22Rv1 (cell line): ENCODE results near the gene CTU2.

ENCODE experiments used
- ZFX ChIP-seq: fragments of 450-650 bp; IDR thresholded peaks from 2 replicates; pipeline ENCODE4 v1.6.1; 2017; ENCODE audit warnings: antibody characterized with exemption, borderline replicate concordance
- TF ChIP-seq, protein P1 (sequence below): fragments of 450-650 bp; IDR thresholded peaks from 2 replicates; pipeline ENCODE4 v1.5.1; 2017; ENCODE audit warnings: mild to moderate bottlenecking

DNA sequence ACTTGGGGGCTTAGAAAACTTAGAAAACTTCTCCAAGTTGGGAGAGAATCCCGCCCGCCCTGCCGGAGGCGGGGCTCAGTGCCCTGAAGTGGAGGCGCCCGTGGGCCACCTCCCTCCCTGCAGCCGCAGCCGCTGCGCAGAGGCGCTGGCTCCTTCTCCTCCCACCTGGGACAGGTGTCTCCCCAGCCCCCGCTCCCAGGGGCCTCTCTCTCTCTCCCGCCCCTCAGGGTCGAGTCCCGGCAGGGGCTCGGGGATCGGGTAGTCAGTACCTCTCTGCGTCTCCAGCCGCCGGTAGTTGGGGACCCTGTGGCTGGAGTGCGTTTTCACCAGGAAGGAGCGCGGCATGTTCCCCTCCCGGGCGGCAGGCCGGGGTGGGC, 20.3 kb upstream of the CTU2 start:
- TF ChIP-seq, protein P1, sequence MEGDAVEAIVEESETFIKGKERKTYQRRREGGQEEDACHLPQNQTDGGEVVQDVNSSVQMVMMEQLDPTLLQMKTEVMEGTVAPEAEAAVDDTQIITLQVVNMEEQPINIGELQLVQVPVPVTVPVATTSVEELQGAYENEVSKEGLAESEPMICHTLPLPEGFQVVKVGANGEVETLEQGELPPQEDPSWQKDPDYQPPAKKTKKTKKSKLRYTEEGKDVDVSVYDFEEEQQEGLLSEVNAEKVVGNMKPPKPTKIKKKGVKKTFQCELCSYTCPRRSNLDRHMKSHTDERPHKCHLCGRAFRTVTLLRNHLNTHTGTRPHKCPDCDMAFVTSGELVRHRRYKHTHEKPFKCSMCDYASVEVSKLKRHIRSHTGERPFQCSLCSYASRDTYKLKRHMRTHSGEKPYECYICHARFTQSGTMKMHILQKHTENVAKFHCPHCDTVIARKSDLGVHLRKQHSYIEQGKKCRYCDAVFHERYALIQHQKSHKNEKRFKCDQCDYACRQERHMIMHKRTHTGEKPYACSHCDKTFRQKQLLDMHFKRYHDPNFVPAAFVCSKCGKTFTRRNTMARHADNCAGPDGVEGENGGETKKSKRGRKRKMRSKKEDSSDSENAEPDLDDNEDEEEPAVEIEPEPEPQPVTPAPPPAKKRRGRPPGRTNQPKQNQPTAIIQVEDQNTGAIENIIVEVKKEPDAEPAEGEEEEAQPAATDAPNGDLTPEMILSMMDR: no peak
- no peak for TF ChIP-seq ZFX
